SHP77 (cell line): ENCODE results near the gene PCCA.
"Not testable (repeated sequence)": the region's sequence is repeated elsewhere in the genome, so short reads cannot be mapped to it uniquely, and the experiment has no call there.

Source experiments
- DNase-seq, 2 experiments: peaks; one replicate each; lab custom pipeline; 2025; lab: John Stamatoyannopoulos, UW

The PCCA gene

DNA sequence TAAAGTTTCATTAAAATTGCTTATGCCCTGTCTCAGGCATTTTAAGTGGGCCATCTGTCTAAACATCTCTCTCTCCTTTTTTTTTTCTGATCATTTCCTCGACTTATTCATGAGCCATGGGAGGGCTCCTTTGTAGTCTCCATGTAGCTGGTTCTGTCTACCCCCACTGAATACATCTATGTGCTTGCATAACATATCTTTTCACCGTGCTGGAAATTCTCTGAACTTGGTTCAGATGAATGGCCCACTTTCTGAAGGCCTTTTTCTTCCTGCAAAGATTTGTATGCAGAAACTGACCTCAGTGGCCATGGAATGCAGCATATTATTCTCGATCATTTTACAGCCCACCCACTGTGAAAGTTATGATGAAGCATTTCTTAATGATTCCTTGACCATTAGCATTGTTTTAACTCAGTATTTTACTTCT lies 274.4 kb downstream of the PCCA start:
- no peak for DNase-seq

DNA sequence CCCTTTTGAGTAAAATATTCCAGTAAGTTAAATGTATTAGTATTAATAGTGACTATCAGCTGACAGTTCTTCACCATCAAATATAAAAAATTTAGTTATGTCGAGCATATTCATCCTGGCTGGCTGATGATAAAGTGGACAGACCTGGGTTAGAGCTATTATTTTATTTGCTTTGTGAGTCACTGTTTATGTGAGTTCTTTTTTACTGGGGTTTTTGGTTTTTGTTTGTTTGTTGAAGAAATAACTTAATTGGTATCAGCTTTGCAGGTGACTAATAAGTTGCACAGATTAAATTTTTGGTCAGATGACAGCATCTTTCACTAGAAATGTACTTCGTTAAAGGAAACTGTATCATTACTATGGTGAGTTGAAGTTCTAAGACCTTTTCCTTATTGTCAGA lies 275.0 kb downstream of the PCCA start:
- DNase-seq: no peak

DNA sequence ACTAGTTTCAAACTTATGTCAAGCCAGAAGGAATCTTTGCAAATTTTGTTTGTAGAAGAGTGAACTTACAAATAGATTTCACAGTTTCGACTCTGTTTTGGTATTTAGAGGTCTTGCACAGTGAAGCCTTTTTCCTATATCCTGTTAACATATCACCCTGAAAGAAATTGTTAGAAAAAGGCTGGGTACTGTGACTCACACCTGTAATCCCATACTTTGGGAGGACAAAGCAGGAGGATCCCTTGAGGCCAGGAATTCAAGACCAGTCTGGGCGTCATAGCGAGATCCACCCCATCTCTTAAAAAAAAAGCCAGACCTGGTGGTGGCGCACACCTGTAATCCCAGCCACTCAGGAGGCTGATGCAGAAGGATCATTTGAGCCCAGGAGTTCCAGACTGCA lies 275.7 kb downstream of the PCCA start:
- DNase-seq: no peak

GRCh38 chr13:100365680-100366079 lies 276.8 kb downstream of the PCCA start:
- DNase-seq: no peak

- no peak for DNase-seq
These were observed 289.6 kb downstream of the PCCA start for GRCh38 chr13:100378533-100378932.

- DNase-seq: peak; percentile 38 to 64
These were observed 292.8 kb downstream of the PCCA start for GRCh38 chr13:100381595-100382224.

DNA sequence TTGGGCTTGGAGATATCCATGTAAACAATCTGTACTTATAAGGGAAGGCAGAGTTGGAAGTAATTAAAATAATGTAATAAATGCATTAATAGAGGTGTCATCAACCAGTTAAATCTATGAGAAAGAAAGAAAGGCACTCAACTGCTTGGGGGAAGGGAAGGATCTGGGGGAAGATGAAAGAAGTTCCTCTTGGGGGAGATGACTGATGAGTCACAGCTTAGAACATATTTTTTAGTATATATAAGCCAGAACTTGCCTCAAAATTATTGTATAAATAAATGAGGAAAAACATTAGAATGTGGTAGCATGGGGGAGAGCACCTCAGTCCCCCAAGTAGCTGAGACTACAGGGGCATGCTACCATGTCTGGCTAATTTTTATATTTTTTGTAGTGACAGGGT lies 293.9 kb downstream of the PCCA start:
- no peak for DNase-seq

GRCh38 chr13:100387416-100387815 lies 298.5 kb downstream of the PCCA start:
- DNase-seq: no peak

- DNase-seq: not testable (repeated sequence)
These were observed 299.3 kb downstream of the PCCA start for GRCh38 chr13:100388150-100388549.

DNA sequence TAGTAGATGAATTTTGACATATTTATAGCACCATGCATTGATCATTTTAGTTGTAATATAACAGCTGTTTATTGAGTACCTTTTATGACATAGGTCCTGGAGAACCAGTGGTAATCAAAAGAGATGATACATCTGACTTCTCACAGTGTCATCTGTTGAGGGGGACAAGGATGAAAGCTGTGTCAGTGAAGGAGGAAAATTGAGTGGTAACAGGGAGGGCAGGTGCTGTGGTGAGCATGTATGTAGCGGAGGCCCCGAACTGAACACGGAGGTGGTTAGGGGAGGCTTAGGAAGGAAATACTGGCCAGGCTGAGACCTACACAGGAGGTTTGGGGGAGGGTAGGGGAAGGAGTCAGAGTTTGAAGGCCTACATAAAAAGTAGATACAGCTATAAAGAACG lies 300.0 kb downstream of the PCCA start:
- DNase-seq: peak in 1 of 2 experiments; percentile 29

DNA sequence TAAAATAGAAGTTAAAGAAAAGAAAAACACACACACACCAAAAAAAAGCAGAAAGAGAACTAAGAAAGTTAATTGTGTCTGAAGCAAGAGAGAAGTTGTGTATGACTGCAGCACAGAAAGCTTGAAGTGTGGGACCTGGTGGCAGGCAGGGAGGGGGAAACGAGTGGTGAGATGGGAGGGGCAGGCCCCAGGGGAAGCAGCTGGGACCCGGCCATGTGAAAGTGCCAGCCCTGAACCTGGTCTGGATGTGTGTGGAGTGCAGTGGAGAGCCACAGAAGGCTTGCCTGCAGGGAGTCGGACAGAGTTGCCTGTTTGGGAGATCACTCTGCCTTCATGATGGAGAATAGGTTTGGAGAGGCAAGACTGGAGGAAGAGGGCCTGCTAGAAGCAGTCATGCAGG lies 300.7 kb downstream of the PCCA start:
- peak in 1 of 2 experiments; percentile 7 for DNase-seq

DNA sequence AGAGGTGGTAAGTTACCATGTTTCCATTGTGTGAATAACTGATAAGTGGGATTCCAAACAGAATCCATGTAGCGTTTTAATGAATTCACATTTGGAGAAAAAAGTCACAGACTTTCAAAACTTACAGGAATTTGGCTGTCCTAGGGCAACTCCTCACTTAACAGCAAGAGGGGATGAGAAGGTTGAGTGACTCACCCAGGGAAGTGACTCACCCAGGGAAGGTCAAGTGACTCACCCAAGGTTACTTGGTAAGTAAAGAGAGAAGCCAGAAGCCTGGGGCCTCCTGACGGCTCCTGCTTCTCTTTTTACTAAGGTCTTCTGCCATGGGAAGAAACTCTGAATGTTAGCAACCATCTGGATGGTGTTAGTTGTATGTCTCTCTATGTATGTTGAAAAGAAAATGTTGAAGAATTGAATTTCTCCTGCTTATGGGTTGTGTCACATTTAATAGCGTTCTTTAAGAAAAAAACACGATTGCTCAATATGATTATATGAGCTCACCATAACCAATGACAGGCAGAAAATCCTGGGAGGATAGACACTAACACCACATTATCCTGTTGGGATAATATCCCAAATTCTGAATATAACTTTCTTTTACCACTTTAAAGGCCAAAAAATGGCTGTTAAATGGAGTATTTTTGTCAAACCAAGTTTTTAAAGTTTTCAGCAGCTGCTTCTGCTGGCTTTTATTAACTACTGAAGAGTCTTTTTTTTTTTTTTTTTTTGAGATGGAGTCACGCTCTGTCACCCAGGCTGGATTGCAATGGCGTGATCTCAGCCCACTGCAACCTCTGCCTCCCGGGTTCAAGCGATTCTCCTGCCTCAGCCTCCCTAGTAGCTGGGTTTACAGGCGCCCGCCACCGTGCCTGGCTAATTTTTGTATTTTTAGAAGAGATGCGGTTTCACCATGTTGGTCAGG lies 304.1 kb downstream of the PCCA start:
- DNase-seq: peak; percentile 42 to 49

DNA sequence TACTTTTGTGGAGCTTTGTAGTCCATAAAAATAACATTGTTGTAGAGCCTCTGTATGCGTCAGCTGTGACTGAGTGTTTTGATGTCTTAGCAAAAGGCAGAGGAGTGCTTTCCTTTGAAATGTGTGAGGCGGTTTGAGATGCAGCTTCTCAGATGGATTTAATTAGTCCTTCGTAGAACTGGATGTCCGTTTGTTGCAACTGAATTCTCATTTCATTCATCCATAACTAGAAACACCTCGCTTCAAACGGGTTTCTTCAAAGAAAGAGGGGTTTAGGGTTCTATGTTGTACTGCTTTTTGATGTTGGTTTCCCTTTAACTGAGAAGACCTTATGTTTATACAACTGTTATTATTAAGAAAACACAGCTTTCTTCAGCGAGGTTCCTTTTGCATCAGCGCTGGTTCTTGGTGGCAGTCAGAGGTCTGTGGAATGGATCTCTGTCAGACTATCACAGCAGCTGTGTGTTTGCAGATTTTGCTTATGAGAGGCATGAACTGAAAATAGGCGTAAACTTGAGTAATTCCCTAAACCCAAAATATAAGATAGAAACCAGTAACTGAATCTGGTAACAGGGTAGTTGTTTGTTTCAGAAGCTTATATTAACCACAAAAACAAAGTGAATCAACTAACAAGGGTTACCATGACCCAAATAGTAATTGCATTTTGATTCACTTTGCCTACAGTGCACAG lies 305.3 kb downstream of the PCCA start:
- DNase-seq: no peak

- no peak for DNase-seq
These were observed 306.9 kb downstream of the PCCA start for GRCh38 chr13:100395698-100396373.

- no peak for DNase-seq
These were observed 307.9 kb downstream of the PCCA start for GRCh38 chr13:100396776-100397175.

GRCh38 chr13:100397627-100398026 lies 308.7 kb downstream of the PCCA start:
- no peak for DNase-seq

DNA sequence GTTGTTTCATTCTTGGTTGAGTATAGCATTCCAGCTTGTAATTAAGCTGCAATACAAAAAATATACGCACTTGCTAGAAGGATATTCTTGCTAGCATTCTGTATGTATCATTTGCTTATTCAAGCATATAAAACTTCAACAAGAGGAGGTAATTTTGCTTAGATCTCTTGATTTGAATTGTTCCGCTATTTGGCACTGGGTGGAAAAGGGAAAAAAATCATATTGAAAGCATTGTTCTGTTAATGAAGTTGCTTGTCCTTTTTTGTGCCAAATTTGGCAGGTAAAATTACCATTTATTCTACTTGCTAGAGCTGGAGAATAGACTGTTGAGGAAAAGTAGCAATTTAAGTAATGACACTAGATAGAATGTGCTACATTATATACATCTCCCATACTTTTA lies 309.5 kb downstream of the PCCA start:
- DNase-seq: no peak

- DNase-seq: no peak
These were observed 310.6 kb downstream of the PCCA start for GRCh38 chr13:100399455-100399854.

DNA sequence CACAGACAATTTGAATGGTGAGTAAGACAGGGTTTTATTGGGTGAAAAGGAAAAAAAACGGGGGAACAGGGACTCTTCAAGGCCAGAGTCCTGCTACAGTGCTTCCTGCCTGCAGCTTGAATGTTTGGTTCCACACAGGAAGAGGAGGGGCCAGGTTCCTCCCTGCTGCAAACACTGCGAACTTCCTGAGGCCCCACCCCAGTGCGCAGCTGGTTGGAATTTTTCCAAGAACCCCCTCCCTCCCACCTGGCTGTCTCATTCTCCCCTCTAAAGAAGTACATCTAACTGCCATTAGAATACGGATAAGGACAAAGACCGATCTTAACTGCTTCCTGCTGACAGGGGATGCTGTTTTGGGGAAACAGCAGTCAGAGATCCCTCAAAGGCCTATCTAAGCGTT lies 314.8 kb downstream of the PCCA start:
- DNase-seq: no peak

- DNase-seq: no peak
These were observed 320.2 kb downstream of the PCCA start for GRCh38 chr13:100409132-100409531.

DNA sequence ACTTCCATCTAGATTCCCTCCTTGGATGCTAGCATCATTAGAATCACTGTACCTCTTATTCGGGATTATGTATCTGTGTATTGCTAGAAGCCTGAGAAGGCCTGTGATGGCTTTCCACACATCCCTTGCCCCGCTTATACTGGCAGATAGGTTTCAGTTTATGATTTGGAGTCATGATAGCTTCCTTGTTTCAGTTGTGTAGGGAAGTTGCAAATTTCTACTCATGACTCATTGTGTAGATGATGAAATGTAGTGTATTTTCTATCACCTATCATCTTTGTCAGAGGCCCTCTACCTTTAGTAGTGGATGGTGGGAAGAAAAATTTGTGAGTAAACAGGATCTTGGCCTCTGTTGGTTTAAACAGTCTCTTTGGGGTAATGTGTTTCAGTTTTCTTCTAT lies 334.5 kb downstream of the PCCA start:
- no peak for DNase-seq

DNA sequence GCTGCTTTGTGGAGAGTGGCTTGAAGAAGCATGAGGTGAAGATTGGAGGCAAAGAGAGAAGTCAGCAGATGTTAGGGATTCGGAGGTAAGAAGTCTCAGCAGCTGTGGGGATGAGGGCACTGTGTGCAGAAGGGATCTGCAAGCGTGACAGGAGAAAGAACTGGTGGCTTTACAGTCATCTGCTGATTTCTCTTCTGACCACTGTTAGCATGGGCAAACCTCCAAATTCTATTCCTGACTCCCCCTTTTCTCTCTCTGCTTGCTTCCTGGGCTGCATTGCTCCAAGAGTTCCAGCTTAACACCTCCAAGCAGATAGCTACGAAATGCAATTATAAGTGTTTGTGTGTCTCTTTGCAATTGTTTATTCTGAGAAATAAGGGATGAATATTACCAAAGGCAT lies 340.1 kb downstream of the PCCA start:
- no peak for DNase-seq
